Body of pancreas (tissue), 4 donors: ENCODE data around the gene TCFL5.

Experiments
- CTCF ChIP-seq, 7 experiments: fragments of 450-650 bp in 4 of 7; fragments of 200-600 bp in 3 of 7; sonication (generic) in 3 of 7; IDR thresholded peaks; one replicate each; pipeline ENCODE4 v1.5.1; 2016 to 2019; ENCODE audit warnings: antibody characterized with exemption in 7 of 7
- POLR2A ChIP-seq, 3 donors: fragments of 450-650 bp; IDR thresholded peaks; one replicate each; pipeline ENCODE4 v1.6.1; 2016; ENCODE audit warnings: antibody characterized with exemption in 3 of 3, mild to moderate bottlenecking in 2 of 3

- no peak for TF ChIP-seq CTCF (IDR thresholded peaks at IDR 0.05)
- TF ChIP-seq POLR2A (IDR thresholded peaks at IDR 0.05): no peak
Observed at GRCh38 chr20:62820208-62820961, 41.2 kb downstream of the TCFL5 start.
